Prostate gland (tissue), 2 donors: Measurements from ENCODE around the gene PNMT.

Source experiments
- POLR2A ChIP-seq: fragments of 450-650 bp; IDR thresholded peaks from one replicate; pipeline ENCODE4 v1.6.1; 2016; ENCODE audit warnings: antibody characterized with exemption, mild to moderate bottlenecking
- POLR2AphosphoS5 ChIP-seq: sonication (generic); formaldehyde crosslinking; IDR thresholded peaks from one replicate; pipeline ENCODE4 v1.6.1; 2017; ENCODE audit warnings: antibody characterized with exemption
- TF ChIP-seq, protein P1 (sequence below), 4 experiments: fragments of 200-600 bp in 2 of 4; fragments of 450-650 bp in 2 of 4; sonication (generic) in 2 of 4; IDR thresholded peaks; 1 replicate in 3 of 4; 2 replicates in 1 of 4; pipeline ENCODE4 v1.5.1; 2016 to 2019; ENCODE audit warnings: antibody characterized with exemption in 4 of 4, mild to moderate bottlenecking in 2 of 4, moderate library complexity in 2 of 4

DNA sequence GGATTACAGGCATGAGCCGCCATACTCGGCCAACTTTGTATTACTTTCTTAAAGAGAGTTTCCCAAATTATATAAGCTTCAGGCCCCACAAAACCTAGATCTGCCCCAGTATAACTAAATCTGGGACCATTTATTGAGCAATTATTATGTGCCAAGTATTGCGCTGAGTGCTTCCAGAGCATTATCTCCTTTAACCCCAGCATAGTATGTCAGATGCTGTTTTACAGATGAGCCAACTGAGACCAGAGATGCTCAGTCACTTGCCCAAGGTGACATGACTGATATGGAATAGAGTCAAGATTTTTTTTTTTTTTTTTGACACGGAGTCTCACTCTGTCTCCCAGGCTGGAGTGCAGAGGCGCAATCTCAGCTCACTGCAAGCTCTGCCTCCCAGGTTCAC lies 29.7 kb downstream of the PNMT start:
- TF ChIP-seq, protein P1, sequence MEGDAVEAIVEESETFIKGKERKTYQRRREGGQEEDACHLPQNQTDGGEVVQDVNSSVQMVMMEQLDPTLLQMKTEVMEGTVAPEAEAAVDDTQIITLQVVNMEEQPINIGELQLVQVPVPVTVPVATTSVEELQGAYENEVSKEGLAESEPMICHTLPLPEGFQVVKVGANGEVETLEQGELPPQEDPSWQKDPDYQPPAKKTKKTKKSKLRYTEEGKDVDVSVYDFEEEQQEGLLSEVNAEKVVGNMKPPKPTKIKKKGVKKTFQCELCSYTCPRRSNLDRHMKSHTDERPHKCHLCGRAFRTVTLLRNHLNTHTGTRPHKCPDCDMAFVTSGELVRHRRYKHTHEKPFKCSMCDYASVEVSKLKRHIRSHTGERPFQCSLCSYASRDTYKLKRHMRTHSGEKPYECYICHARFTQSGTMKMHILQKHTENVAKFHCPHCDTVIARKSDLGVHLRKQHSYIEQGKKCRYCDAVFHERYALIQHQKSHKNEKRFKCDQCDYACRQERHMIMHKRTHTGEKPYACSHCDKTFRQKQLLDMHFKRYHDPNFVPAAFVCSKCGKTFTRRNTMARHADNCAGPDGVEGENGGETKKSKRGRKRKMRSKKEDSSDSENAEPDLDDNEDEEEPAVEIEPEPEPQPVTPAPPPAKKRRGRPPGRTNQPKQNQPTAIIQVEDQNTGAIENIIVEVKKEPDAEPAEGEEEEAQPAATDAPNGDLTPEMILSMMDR (IDR thresholded peaks at IDR 0.05): no peak
- TF ChIP-seq POLR2AphosphoS5 (no peak), POLR2A (no peak)
